Neural progenitor cell (in vitro differentiated cells): ENCODE measurements around the gene TP53BP2. TPM values are rescaled to one million over a fixed set of nuclear protein-coding genes. Genes with fewer than 3 reads are reported as not detected.
A peak's percentile ranks its signal among the peaks of the same experiment; 100 is the strongest.

Experiments used
- DNase-seq: peaks from one replicate; pipeline ENCODE4 v3.0.0-alpha.2; 2016; ENCODE audit warnings: low spot score
- H2AFZ ChIP-seq: fragments of 200-600 bp; sonication (generic); replicated peaks from 2 replicates; pipeline ENCODE4 v1.6.1; 2016; ENCODE audit warnings: antibody characterized with exemption
- H3F3A ChIP-seq: fragments of 200-600 bp; sonication (generic); 2 replicates; pipeline ENCODE4 v1.6.1; 2016; ENCODE audit warnings: antibody characterized with exemption, low read depth
- H3K27ac ChIP-seq: fragments of 200-600 bp; sonication (generic); 2 replicates; pipeline ENCODE4 v1.5.1; 2016; ENCODE audit warnings: mild to moderate bottlenecking
- H3K27me3 ChIP-seq: fragments of 200-600 bp; sonication (generic); 2 replicates; pipeline ENCODE4 v1.6.1; 2016; ENCODE audit warnings: mild to moderate bottlenecking, moderate library complexity
- H3K36me3 ChIP-seq: fragments of 200-600 bp; sonication (generic); 2 replicates; pipeline ENCODE4 v1.5.1; 2016
- H3K4me1 ChIP-seq: fragments of 200-600 bp; sonication (generic); 2 replicates; pipeline ENCODE4 v1.6.1; 2016; ENCODE audit warnings: mixed run types
- H3K4me2 ChIP-seq: fragments of 200-600 bp; sonication (generic); 2 replicates; pipeline ENCODE4 v1.6.1; 2016
- H3K4me3 ChIP-seq: fragments of 200-600 bp; sonication (generic); 2 replicates; pipeline ENCODE4 v1.5.1; 2016
- H3K79me2 ChIP-seq: fragments of 200-600 bp; sonication (generic); 2 replicates; pipeline ENCODE4 v1.6.1; 2016; ENCODE audit warnings: low read depth
- H3K9ac ChIP-seq: fragments of 200-600 bp; sonication (generic); 2 replicates; pipeline ENCODE4 v1.6.1; 2016
- H3K9me3 ChIP-seq: fragments of 200-600 bp; sonication (generic); 2 replicates; pipeline ENCODE4 v1.5.1; 2016; ENCODE audit warnings: low read depth
- H4K20me1 ChIP-seq: fragments of 200-600 bp; sonication (generic); 2 replicates; pipeline ENCODE4 v1.6.1; 2016; ENCODE audit warnings: low read depth
- H3K27ac Mint-ChIP-seq: 3 replicates; pipeline ENCODE4 v1.8.0; 2021; ENCODE audit warnings: mixed read lengths
- H3K27me3 Mint-ChIP-seq: 2 replicates; pipeline ENCODE4 v1.8.0; 2022; ENCODE audit warnings: low read depth, mild to moderate bottlenecking, inconsistent platforms, moderate library complexity, mixed read lengths; ENCODE audit not compliant: insufficient read depth
- H3K36me3 Mint-ChIP-seq: 3 replicates; pipeline ENCODE4 v1.8.0; 2021; ENCODE audit warnings: mixed read lengths
- H3K4me1 Mint-ChIP-seq: 3 replicates; pipeline ENCODE4 v1.8.0; 2021; ENCODE audit warnings: mixed read lengths
- H3K4me3 Mint-ChIP-seq: 3 replicates; pipeline ENCODE4 v1.8.0; 2021; ENCODE audit warnings: mild to moderate bottlenecking, moderate library complexity, mixed read lengths
- H3K9me3 Mint-ChIP-seq: 3 replicates; pipeline ENCODE4 v1.8.0; 2020; ENCODE audit warnings: mixed read lengths
- EZH2 ChIP-seq: fragments of 200-600 bp; sonication (generic); IDR thresholded peaks from 2 replicates; pipeline ENCODE4 v1.6.1; 2017; ENCODE audit warnings: antibody characterized with exemption, mild to moderate bottlenecking, moderate library complexity
- EZH2phosphoT487 ChIP-seq: fragments of 200-600 bp; sonication (generic); IDR thresholded peaks from 2 replicates; pipeline ENCODE4 v1.6.1; 2017; ENCODE audit warnings: antibody characterized with exemption
- total RNA-seq: library from RNA; depleted of rRNA; stranded (reverse); fragments of >200 nt; gene quantifications from 2 replicates; pipeline ENCODE4 v1.2.3, GENCODE V29; 2015; ENCODE audit warnings: low replicate concordance
- TF ChIP-seq, protein P1 (sequence below): fragments of 200-600 bp; sonication (generic); IDR thresholded peaks from 2 replicates; pipeline ENCODE4 v1.5.1; 2017; ENCODE audit warnings: antibody characterized with exemption, mild to moderate bottlenecking

TP53BP2 gene
- total RNA-seq, 1 donor from 2014 or later: 56.3 TPM

DNA sequence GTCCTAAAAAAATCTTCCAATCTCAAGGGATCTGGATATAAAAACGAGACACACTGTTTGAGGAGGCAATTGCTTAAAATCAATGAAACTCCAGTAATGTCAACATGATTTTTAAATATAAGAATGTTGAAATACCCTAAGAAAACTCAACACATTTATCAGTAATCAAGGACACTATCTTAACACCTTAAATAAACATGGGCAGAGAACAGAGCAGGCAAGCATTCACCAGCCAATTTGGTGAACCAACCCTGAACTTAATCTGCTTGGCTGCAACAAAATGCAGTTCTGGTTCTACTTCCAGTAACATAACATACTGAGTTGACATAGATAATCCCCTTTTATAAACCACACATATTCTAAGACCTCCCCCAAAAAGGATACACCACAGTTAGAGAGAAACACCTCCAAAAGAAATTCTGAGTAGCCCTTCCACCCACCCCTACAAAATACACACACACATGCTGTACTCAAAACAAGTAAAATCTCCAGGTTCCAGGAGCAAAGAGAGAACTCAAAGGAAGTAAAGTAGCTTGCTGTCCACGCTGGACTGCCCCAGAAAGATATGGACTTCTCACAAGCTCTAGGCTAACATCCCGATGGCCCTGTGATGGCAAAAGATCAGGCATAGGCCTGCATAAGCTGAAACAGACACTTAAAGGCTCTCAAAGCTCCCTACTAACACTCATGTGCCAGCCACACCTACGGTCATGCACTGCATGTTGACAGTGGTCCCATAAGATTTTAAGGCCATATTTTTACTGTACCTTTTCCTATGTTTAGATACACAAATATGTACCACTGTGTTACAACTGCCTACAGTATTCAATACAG, 30.5 kb downstream of the TP53BP2 start:
- H3K4me1 ChIP-seq: peaks cover 4% of the 10 kb centered on the region
- H3K9me3 Mint-ChIP-seq: no peaks in the 10 kb centered on the region
- no peak overlapping the region for H3K9ac ChIP-seq
- H3K4me3 Mint-ChIP-seq: no peak overlapping the region
- peak overlapping the region; percentile 29 for H3K27ac Mint-ChIP-seq
- no peak overlapping the region for H3K4me2 ChIP-seq
- no peak overlapping the region for H3K4me3 ChIP-seq
- peaks cover 2% of the 10 kb centered on the region for H3K27me3 Mint-ChIP-seq
- peaks cover 33% of the 10 kb centered on the region for H4K20me1 ChIP-seq
- H3F3A ChIP-seq: peaks cover 3% of the 10 kb centered on the region
- TF ChIP-seq, protein P1, sequence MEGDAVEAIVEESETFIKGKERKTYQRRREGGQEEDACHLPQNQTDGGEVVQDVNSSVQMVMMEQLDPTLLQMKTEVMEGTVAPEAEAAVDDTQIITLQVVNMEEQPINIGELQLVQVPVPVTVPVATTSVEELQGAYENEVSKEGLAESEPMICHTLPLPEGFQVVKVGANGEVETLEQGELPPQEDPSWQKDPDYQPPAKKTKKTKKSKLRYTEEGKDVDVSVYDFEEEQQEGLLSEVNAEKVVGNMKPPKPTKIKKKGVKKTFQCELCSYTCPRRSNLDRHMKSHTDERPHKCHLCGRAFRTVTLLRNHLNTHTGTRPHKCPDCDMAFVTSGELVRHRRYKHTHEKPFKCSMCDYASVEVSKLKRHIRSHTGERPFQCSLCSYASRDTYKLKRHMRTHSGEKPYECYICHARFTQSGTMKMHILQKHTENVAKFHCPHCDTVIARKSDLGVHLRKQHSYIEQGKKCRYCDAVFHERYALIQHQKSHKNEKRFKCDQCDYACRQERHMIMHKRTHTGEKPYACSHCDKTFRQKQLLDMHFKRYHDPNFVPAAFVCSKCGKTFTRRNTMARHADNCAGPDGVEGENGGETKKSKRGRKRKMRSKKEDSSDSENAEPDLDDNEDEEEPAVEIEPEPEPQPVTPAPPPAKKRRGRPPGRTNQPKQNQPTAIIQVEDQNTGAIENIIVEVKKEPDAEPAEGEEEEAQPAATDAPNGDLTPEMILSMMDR: no peak
- TF ChIP-seq EZH2 (no peak), EZH2phosphoT487 (no peak)
- peaks cover 16% of the 10 kb centered on the region for H3K36me3 ChIP-seq
- peaks cover 71% of the 10 kb centered on the region for H3K79me2 ChIP-seq
- H3K36me3 Mint-ChIP-seq: peaks cover 29% of the 10 kb centered on the region
- H3K27ac ChIP-seq: no peak overlapping the region
- H3K9me3 ChIP-seq: no peaks in the 10 kb centered on the region
- H3K4me1 Mint-ChIP-seq: peaks cover 8% of the 10 kb centered on the region
- no peak for DNase-seq
- no peaks in the 10 kb centered on the region for H3K27me3 ChIP-seq
- H2AFZ ChIP-seq: no peak overlapping the region

DNA sequence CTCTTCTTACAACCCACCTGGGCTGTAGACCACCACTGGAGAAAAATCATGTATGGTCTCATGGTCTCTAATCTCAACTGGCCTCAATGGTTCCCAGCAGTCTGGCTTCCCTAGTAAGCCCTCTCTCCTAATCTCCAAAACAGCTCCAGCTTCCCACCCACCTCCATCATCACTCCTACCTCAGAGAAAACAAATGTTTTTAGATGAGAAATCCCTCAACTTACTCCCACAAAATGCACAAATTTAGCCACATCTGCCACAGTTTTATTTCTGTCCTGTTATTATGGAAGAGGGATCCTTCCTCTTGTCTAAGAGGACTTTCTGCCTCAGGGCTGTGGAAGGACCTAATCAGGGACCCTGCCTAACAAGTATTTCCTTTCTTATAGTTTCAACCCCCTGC, 32.1 kb downstream of the TP53BP2 start:
- Histone ChIP-seq H3K4me3 (no peak overlapping the region), H3K79me2 (peaks cover 61% of the 10 kb centered on the region), H3K9me3 (no peaks in the 10 kb centered on the region), H3K4me1 (no peaks in the 10 kb centered on the region), H3K27me3 (no peaks in the 10 kb centered on the region), H3K4me2 (no peak overlapping the region), H3K27ac (no peak overlapping the region), H3K36me3 (peaks cover 16% of the 10 kb centered on the region), H4K20me1 (peaks cover 27% of the 10 kb centered on the region), H3F3A (no peaks in the 10 kb centered on the region), H3K9ac (no peak overlapping the region), H2AFZ (no peak overlapping the region)
- Mint-ChIP-seq H3K27ac (no peak overlapping the region), H3K4me1 (no peaks in the 10 kb centered on the region), H3K9me3 (no peaks in the 10 kb centered on the region), H3K27me3 (no peaks in the 10 kb centered on the region), H3K4me3 (no peak overlapping the region), H3K36me3 (peaks cover 26% of the 10 kb centered on the region)
- no peak for DNase-seq
- TF ChIP-seq, protein P1: no peak
- TF ChIP-seq EZH2: no peak
- TF ChIP-seq EZH2phosphoT487: no peak

DNA sequence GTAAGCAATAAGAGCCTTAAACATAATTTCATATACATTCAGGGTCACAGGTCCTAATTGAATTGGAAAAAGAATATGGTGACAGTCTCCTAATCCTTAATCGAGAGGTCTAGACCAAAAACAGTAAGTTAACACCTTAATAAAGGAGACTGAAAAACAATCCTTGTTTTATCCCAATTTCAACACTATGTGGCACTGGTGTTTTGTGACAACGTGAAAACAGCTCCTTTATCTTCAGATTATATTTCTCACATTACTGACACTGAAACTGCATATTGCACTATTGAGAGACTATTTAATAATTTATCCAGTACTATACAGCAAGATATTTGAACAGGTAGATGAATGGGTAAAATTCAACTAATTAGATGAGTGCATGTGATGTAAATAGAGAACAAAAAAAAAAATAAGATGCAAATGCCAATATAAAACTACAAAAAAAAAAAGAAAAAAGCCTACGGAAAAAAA, 34.1 kb downstream of the TP53BP2 start:
- Histone ChIP-seq H2AFZ (no peak overlapping the region), H3K36me3 (peaks cover 30% of the 10 kb centered on the region), H3K9me3 (no peaks in the 10 kb centered on the region), H3K27ac (no peak overlapping the region), H3K4me2 (no peak overlapping the region), H3K4me1 (no peaks in the 10 kb centered on the region), H3K9ac (no peak overlapping the region), H4K20me1 (peaks cover 24% of the 10 kb centered on the region), H3K27me3 (no peaks in the 10 kb centered on the region), H3K79me2 (peaks cover 52% of the 10 kb centered on the region), H3F3A (no peaks in the 10 kb centered on the region), H3K4me3 (no peak overlapping the region)
- H3K36me3 Mint-ChIP-seq: peaks cover 37% of the 10 kb centered on the region
- H3K27me3 Mint-ChIP-seq: no peaks in the 10 kb centered on the region
- H3K4me1 Mint-ChIP-seq: no peaks in the 10 kb centered on the region
- DNase-seq: no peak
- peaks cover 2% of the 10 kb centered on the region for H3K9me3 Mint-ChIP-seq
- H3K4me3 Mint-ChIP-seq: no peak overlapping the region
- no peak for TF ChIP-seq EZH2phosphoT487
- TF ChIP-seq, protein P1: peak; percentile 50
- TF ChIP-seq EZH2: no peak
- H3K27ac Mint-ChIP-seq: no peak overlapping the region
